ENCODE data around the gene FBN3.
"Not testable (repeated sequence)": the region's sequence is repeated elsewhere in the genome, so short reads cannot be mapped to it uniquely, and the experiment has no call there.

The FBN3 gene

GRCh38 chr19:8149261-8150094 is at the start of gene FBN3:
Gene FBN3, minus strand, starts transcription at chr19:8149592. Its CDS starts 2,112 bp downstream, at chr19:8147480.
- DNase-seq (ENCODE audit: low spot score): no peak

GRCh38 chr19:8196271-8196927 is 47.0 kb upstream of the FBN3 start:
- no peak for DNase-seq (ENCODE audit: low spot score)

GRCh38 chr19:8194528-8195267 is 45.3 kb upstream of the FBN3 start:
- no peak for DNase-seq (ENCODE audit: low spot score)

GRCh38 chr19:8192221-8192820 is 42.9 kb upstream of the FBN3 start:
- no peak for DNase-seq (ENCODE audit: low spot score)

- no peak for DNase-seq (ENCODE audit: low spot score)
These were observed 36.1 kb upstream of the FBN3 start for GRCh38 chr19:8185343-8186068.

- no peak for DNase-seq (ENCODE audit: low spot score)
These were observed 34.9 kb upstream of the FBN3 start for GRCh38 chr19:8184274-8184673.

GRCh38 chr19:8180018-8180417 is 30.6 kb upstream of the FBN3 start:
- DNase-seq (ENCODE audit: low spot score): no peak

- DNase-seq (ENCODE audit: low spot score): no peak
These were observed 25.3 kb upstream of the FBN3 start for GRCh38 chr19:8174706-8175105.

GRCh38 chr19:8168537-8168936 is 19.1 kb upstream of the FBN3 start:
- no peak for DNase-seq (ENCODE audit: low spot score)

GRCh38 chr19:8167985-8168384 is 18.6 kb upstream of the FBN3 start:
- no peak for DNase-seq (ENCODE audit: low spot score)

GRCh38 chr19:8163759-8164158 is 14.4 kb upstream of the FBN3 start:
- no peak for DNase-seq (ENCODE audit: low spot score)

- no peak for DNase-seq (ENCODE audit: low spot score)
These were observed 11.8 kb upstream of the FBN3 start for GRCh38 chr19:8161135-8161646.

GRCh38 chr19:8159322-8159721 is 9.9 kb upstream of the FBN3 start:
- not testable (repeated sequence) for DNase-seq (ENCODE audit: low spot score)

GRCh38 chr19:8158411-8159074 is 9.2 kb upstream of the FBN3 start:
- DNase-seq (ENCODE audit: low spot score): peak; percentile 66

- DNase-seq (ENCODE audit: low spot score): no peak
These were observed 5.9 kb upstream of the FBN3 start for GRCh38 chr19:8155318-8155717.

- not testable (repeated sequence) for DNase-seq (ENCODE audit: low spot score)
These were observed 4.6 kb upstream of the FBN3 start for GRCh38 chr19:8154014-8154413.

GRCh38 chr19:8151767-8152035 is 2.3 kb upstream of the FBN3 start:
- DNase-seq (ENCODE audit: low spot score): no peak

GRCh38 chr19:8150998-8151766 is 1.8 kb upstream of the FBN3 start:
- no peak for DNase-seq (ENCODE audit: low spot score)

GRCh38 chr19:8150178-8150865 is 930 bp upstream of the FBN3 start:
- no peak for DNase-seq (ENCODE audit: low spot score)
